ENCODE results near the gene PPIB. TPM values are rescaled to one million over a fixed set of nuclear protein-coding genes. Genes with fewer than 3 reads are reported as not detected.

PPIB gene
- total RNA-seq, 4 donors from 2014 or later, result 168 to 290 (median 214) TPM

GRCh38 chr15:64155802-64156651 is 6.8 kb downstream of the PPIB start:
- Histone ChIP-seq H3K36me3 (peaks cover 5 to 74% (median 43%) of the 10 kb centered on the region in 3 donors), H3K9me3 (no peaks in the 10 kb centered on the region), H3K4me1 (peaks cover 0 to 55% (median 34%) of the 10 kb centered on the region in 4 donors), H3K4me3 (no peak overlapping the region), H3K27ac (no peak overlapping the region), H3K27me3 (peaks cover 0 to 23% of the 10 kb centered on the region in 2 donors)
- no peak for DNase-seq (ENCODE audit: low spot score in 2 of 2)
- 84 to 85% methylated on average over 15 of the region's 15 CpGs for WGBS, 2 donors
- no peak for TF ChIP-seq POLR2A (IDR thresholded peaks at IDR 0.05)

- Histone ChIP-seq H3K27ac (peak overlapping the region in 2 of 4 donors; percentile 24 to 49), H3K27me3 (peaks cover 0 to 23% of the 10 kb centered on the region in 2 donors), H3K36me3 (peaks cover 5 to 51% (median 27%) of the 10 kb centered on the region in 3 donors), H3K4me3 (peak overlapping the region in 2 of 4 donors; percentile 51 to 58), H3K4me1 (peaks cover 0 to 34% (median 24%) of the 10 kb centered on the region in 4 donors), H3K9me3 (no peaks in the 10 kb centered on the region)
- peak; percentile 73 to 85 for DNase-seq (ENCODE audit: low spot score in 2 of 2)
- TF ChIP-seq, protein P1, sequence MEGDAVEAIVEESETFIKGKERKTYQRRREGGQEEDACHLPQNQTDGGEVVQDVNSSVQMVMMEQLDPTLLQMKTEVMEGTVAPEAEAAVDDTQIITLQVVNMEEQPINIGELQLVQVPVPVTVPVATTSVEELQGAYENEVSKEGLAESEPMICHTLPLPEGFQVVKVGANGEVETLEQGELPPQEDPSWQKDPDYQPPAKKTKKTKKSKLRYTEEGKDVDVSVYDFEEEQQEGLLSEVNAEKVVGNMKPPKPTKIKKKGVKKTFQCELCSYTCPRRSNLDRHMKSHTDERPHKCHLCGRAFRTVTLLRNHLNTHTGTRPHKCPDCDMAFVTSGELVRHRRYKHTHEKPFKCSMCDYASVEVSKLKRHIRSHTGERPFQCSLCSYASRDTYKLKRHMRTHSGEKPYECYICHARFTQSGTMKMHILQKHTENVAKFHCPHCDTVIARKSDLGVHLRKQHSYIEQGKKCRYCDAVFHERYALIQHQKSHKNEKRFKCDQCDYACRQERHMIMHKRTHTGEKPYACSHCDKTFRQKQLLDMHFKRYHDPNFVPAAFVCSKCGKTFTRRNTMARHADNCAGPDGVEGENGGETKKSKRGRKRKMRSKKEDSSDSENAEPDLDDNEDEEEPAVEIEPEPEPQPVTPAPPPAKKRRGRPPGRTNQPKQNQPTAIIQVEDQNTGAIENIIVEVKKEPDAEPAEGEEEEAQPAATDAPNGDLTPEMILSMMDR (IDR thresholded peaks at IDR 0.05), result peak; percentile 92 to 98 (median 97)
- peak in 1 of 2 donors; percentile 52 for TF ChIP-seq EP300 (IDR thresholded peaks at IDR 0.05)
- TF ChIP-seq POLR2A (IDR thresholded peaks at IDR 0.05), result no peak
- WGBS, 2 donors, result 14% methylated on average over 11 to 12 of the region's 12 CpGs
Measured at GRCh38 chr15:64153480-64154367, 9.1 kb downstream of the PPIB start.

GRCh38 chr15:64152507-64153387 is 10.1 kb downstream of the PPIB start:
- WGBS, 2 donors, result 26 to 33% methylated on average over 22 of the region's 27 CpGs
- TF ChIP-seq, protein P1 (IDR thresholded peaks at IDR 0.05), result no peak
- no peak for TF ChIP-seq POLR2A (IDR thresholded peaks at IDR 0.05)
- TF ChIP-seq EP300 (IDR thresholded peaks at IDR 0.05), result no peak
- no peak for DNase-seq (ENCODE audit: low spot score in 2 of 2)

GRCh38 chr15:64151727-64152506 is 10.9 kb downstream of the PPIB start, which contains the start of gene SNX22:
Gene SNX22 (plus strand): TSS chr15:64151731. CDS start chr15:64151776, 45 bp downstream.
- H3K36me3 ChIP-seq, result peaks cover 5 to 33% (median 13%) of the 10 kb centered on the region in 3 donors

More at GRCh38 chr15:64152507-64153387, 10.1 kb downstream of the PPIB start:
- Histone ChIP-seq H3K9me3 (no peaks in the 10 kb centered on the region), H3K4me1 (peaks cover 0 to 30% (median 23%) of the 10 kb centered on the region in 4 donors), H3K27me3 (peaks cover 0 to 23% of the 10 kb centered on the region in 2 donors), H3K36me3 (peaks cover 5 to 42% (median 17%) of the 10 kb centered on the region in 3 donors), H3K27ac (peak overlapping the region in 1 of 4 donors; percentile 49), H3K4me3 (peak overlapping the region; percentile 27 to 58 (median 42))

More at GRCh38 chr15:64151727-64152506, 10.9 kb downstream of the PPIB start, which contains the start of gene SNX22:
- DNase-seq (ENCODE audit: low spot score in 2 of 2), result no peak
- Histone ChIP-seq H3K9me3 (no peaks in the 10 kb centered on the region), H3K27ac (peak within 1 kb of the TSS in 1 of 4 donors; percentile 35), H3K27me3 (peaks cover 0 to 23% of the 10 kb centered on the region in 2 donors), H3K4me3 (peak within 1 kb of the TSS; percentile 27 to 58 (median 42)), H3K4me1 (peaks cover 0 to 35% (median 23%) of the 10 kb centered on the region in 4 donors)
- WGBS, 2 donors, result 1 to 2% methylated on average over 35 to 40 of the region's 83 CpGs
- TF ChIP-seq EP300 (IDR thresholded peaks at IDR 0.05), result no peak
- TF ChIP-seq, protein P1 (IDR thresholded peaks at IDR 0.05), result no peak
